ENCODE measurements around the gene FERMT1.

- no peak for TF ChIP-seq CTCF (conservative IDR thresholded peaks at IDR 0.05; ENCODE audit: low read length)
- TF ChIP-seq EZH2phosphoT487 (IDR thresholded peaks at IDR 0.05; ENCODE audit: borderline replicate concordance, low read depth, low read length) = no peak
Observed at GRCh38 chr20:6100246-6100645, 22.6 kb downstream of the FERMT1 start.
